GM19455 (cell line): ENCODE measurements around the gene MSI2.

Source experiments
- ATAC-seq: cut with Tn5 transposase; IDR thresholded peaks from one replicate; pipeline ENCODE4 v1.9.1; 2021; ENCODE audit not compliant: unreplicated experiment

The MSI2 gene

GRCh38 chr17:57586742-57587141 is 330.4 kb downstream of the MSI2 start:
- ATAC-seq, result no peak

DNA sequence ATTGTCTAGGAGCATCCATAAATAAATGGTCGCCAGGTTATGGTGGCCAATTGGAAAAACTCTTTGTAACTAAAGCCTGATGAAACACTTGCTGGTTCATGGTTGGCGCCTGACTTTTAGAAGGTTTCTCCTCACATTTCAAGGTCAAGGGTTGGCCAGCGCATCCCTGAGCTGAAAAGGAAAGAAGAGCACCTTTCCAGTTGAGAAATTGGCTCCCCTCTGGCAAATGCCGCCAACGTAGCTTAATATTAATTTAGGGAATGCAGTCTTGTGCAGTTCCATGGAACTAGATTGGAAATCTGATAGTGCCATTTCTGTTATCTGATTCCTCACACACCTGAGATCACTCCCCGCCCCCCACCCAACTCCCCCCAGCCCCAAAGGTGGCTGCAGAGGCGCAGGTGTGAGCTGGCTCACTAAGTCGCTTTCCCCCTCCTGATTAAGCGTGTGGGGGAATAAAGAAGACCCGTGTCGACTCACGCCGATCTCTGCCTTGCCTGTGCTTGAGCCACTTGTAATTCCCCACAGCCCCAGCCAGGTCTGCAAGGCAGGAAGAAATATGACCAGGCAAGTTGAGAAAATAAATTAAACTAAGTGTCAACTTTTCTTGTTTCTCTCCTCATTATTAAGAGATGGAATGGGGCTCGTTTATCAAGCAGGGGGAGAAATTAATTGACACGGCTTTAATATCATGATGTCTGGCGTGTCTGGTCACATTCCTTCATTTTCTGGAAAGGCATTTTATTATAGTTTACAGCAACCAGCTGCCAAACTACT is 331.1 kb downstream of the MSI2 start:
- ATAC-seq, result no peak

GRCh38 chr17:57588086-57588485 is 331.8 kb downstream of the MSI2 start:
- no peak for ATAC-seq

DNA sequence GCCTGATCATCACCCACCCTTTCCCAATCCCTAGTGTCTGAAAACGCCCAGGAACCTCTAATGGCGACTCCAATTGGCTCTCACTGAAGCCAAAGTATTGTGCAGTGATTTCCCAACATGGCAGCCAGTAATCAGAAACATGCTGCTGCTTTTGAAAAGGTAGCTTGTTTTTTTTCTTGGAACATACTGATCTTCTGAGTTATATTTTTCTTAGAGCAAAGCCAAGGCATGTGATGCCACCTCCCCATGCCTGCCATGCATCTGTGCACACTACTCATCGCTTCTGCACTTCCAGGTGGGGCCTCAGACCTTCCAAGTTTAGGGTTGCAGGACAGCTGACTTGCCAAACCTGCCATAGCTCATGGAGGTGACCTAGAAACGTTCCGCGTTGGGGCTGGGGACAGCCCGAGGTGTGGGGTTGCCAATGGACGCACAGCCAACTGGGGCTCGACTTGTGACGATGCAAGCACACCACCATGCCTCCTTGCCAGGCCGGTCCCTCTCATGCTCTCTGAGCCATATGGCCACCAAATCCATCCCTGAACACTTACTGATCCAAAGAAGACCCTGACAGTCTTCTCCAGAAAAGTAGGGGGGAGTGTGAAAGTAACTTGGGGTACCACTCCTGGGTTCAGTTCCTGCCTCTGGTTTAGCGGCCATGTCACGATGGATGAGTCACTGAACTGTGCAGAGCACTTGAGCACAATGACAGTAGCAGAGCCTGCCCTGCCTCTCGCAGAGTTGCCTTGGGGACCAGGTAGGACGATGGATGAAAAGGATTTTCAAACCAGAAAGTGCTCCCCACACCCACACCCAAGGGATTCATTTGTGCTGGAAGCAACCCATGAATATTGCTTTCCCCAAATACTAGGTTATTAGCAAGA is 333.1 kb downstream of the MSI2 start:
- no peak for ATAC-seq

- no peak for ATAC-seq
Observed at GRCh38 chr17:57593739-57594462, 337.6 kb downstream of the MSI2 start.

GRCh38 chr17:57594767-57595166 is 338.4 kb downstream of the MSI2 start:
- ATAC-seq, result no peak

- no peak for ATAC-seq
Observed at GRCh38 chr17:57595426-57595825, 339.1 kb downstream of the MSI2 start.

- ATAC-seq, result no peak
Observed at GRCh38 chr17:57595947-57596695, 339.8 kb downstream of the MSI2 start.

DNA sequence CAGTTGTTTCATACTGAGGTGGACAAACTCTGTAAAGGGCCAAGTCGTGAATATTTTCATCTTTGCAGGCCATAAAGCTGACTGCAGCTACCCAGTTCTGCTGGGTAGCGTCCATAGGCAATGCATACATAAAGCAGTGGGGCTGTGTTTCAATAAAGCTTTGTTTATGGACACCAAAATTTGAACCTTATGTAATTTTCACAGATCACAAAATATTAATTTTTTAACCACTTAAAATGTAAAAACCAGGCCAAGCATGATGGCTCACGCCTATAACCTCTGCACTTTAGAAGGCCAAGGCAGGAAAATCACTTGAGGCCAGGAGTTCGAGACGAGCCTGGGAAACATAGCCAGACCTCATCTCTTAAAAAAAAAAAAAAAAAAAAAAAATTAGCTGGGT is 340.8 kb downstream of the MSI2 start:
- ATAC-seq, result no peak

GRCh38 chr17:57597531-57598453 is 341.5 kb downstream of the MSI2 start:
- no peak for ATAC-seq

DNA sequence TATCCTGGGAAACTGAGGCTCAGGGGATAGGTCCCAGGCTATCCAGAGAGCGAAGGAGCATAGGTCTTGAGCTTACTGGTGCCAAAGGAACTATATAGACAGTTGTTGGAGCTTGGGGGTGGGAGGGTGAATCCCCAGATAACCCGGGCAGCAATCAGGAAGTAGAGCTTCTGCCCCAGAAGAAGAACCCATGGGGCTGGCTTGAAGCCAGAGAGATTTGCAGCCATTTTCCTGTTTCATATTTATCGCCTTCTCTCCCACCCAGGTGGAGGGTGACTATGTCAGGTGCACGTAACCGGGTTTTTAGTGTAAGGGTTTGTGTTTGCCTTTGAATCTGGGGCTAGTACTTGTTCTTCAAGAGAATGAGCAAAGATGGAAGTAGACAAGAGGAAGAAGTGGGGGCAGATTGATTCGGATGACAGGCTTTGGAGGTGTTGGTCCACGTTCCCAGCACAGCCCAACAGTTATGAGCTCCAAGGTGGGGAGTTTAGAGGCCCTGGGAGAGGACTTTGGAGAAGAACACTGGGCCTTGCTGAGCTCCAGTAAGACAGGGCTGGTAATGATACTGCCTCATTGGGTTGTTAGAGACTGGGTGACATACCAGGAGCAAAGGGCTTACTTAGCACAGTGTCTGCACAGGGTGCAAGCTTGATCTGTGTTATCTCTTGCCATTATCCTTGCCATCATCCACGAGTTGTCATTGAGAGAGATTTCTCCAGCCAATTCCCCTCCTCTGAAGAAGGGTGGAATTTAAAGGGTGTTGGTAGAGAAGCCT is 343.1 kb downstream of the MSI2 start:
- ATAC-seq, result no peak

- no peak for ATAC-seq
Observed at GRCh38 chr17:57600074-57600473, 343.8 kb downstream of the MSI2 start.

DNA sequence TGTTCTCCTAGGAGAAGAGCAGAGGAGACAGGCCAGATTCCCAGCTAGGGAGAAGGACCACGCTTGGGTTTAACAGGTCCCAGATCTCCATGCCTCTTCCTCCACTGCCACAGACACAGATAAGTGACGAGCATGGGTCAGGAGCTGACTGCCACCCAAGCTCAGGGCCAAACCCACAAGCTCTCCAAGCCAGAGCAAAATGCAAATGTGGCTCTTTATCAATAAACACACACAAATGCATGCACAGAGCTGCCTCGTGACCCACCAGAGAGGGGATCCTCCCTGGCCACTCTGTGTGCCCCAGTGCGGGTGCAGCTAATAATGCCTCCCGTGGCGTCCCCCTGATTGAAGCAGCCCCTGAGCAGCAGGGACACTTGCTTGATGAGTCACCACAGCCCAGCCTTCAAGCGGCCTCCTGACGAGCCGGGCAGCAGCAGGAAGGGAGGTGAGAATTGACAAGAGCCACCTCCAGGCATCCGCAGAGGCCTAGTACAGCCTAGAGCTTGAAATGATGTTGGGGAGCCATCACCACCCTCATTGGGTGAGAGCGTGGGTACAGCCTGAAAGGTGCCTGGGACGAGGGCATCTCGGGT is 344.9 kb downstream of the MSI2 start:
- no peak for ATAC-seq

- ATAC-seq, result no peak
Observed at GRCh38 chr17:57602896-57603295, 346.6 kb downstream of the MSI2 start.

GRCh38 chr17:57603546-57603945 is 347.2 kb downstream of the MSI2 start:
- ATAC-seq, result no peak

- ATAC-seq, result no peak
Observed at GRCh38 chr17:57603978-57604377, 347.7 kb downstream of the MSI2 start.

DNA sequence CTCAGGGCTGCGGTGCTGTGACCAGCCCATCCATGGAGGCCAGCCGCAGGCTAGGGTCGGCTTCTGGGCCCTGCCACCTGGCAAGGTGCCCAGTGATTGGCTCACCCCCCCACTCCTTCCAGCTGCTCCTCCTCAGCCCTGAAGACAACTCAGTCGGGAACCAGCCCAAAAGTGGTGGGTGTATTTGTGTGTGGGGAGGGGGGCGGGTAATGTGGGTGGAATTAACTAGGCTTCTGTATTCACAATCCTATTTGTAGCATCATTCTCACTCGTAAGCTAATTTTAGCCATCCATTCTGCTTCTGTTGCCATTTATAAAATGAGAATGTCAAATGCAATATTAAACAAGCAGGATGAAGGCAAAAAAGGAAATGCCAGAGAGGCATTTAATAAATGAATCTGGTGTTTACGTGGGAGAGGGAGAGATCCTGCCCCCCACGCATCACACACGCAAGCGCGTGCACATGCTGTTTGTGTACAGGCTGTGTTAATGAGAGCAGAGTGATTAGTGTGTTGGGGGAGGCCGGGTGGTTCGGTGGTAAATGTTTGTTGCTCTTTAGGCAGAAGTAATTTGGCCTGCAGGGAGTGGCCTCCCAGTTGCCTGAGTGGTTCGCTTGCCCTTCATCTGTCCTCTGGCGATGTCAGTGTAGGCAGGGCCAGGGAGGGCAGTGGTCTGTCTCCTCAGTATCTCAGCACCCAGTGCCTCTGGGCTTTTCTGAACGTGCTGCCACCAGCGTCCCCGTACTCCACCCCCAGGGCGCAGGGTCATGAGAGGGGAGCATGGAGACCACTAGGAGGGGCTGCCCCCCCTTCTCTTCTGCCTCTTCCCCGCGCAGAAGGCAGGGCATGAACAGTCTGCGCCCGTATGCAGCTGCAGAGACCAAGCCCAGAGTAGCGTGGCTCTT is 348.7 kb downstream of the MSI2 start:
- no peak for ATAC-seq

DNA sequence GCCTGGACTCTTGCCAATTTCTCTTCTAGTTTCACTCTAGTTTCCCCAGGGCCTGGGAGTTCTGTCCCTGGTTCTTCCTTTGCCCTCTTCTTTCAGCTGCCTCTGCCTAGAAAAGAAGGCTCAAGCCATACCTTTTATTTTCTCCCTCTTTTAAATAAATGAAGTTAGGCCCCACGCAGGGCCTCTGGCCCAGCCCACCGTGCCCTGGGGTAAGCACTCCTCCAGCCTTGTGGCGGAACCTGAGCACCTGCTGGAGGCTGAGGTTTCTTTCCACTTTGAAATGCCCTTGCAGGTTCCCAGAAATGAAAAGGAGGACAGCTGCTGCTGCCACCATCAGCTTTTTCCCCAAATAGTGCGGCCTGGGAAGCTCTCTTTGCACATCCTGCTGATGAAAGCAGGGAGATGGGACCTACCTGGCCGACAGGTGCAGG is 349.4 kb downstream of the MSI2 start:
- no peak for ATAC-seq
